HepG2 (cell line): ENCODE measurements around the gene FAM229B. TPM values are rescaled to one million over a fixed set of nuclear protein-coding genes. Genes with fewer than 3 reads are reported as not detected.

ENCODE experiments used
- ATAC-seq: fragments of 200-7000 bp; cut with Tn5 transposase; 3 replicates; pipeline ENCODE4 v1.9.1; 2020; ENCODE audit warnings: mild to moderate bottlenecking, moderate library complexity
- BruUV-seq: library from RNA; stranded (reverse); fragments of 400-500 nt; replicated peaks from 2 replicates; lab custom pipeline; 2021; lab: Mats Ljungman, UMichigan
- CTCF ChIA-PET: fragments of 300-600 bp; formaldehyde crosslinking; extraction: SDS; loops from one replicate; lab custom pipeline; 2021; ENCODE audit warnings: low total read pairs, inconsistent platforms, low intra/inter-chr PET ratio; lab: Yijun Ruan, JAX
- POLR2A ChIA-PET: fragments of 350-600 bp; sonication (Branson Sonifier 250); formaldehyde crosslinking; loops from one replicate; lab custom pipeline; 2020; ENCODE audit warnings: antibody characterized with exemption, inconsistent platforms; lab: Yijun Ruan, JAX
- DNase-seq: peaks from one replicate; pipeline ENCODE4 v3.0.0-alpha.2; 2015; ENCODE audit warnings: low spot score
- FAIRE-seq: peaks from 3 replicates; lab custom pipeline; 2011; peaks lifted over from hg19 to GRCh38; lab: Jason Lieb, UNC
- H2AFZ ChIP-seq: one replicate; pipeline ENCODE4 v1.6.1; 2011; ENCODE audit warnings: low read length, inconsistent platforms
- H3K27ac ChIP-seq: fragments of 300-600 bp; 3 replicates; pipeline ENCODE4 v1.8.0; 2011; ENCODE audit warnings: mixed run types, mild to moderate bottlenecking, mixed read lengths, low read length, inconsistent platforms; ENCODE audit not compliant: insufficient read depth; ENCODE audit errors: extremely low read length
- H3K27me3 ChIP-seq, 2 experiments: fragments of 200-600 bp in 1 of 2; 2 replicates in 1 of 2; 3 replicates in 1 of 2; pipeline versions ENCODE4 v1.6.0 to v1.8.0; 2011; ENCODE audit warnings: low read length in 2 of 2, mild to moderate bottlenecking in 2 of 2, moderate library complexity in 2 of 2, inconsistent platforms in 1 of 2; ENCODE audit not compliant: insufficient read depth in 2 of 2, control insufficient read depth in 1 of 2
- H3K36me3 ChIP-seq, 2 experiments: fragments of 200-600 bp in 1 of 2; replicated peaks in 1 of 2; 2 replicates in 1 of 2; 3 replicates in 1 of 2; pipeline versions ENCODE4 v1.5.1 to v1.8.0; 2011; ENCODE audit warnings: low read length in 2 of 2, inconsistent platforms in 1 of 2; ENCODE audit not compliant: insufficient read depth in 2 of 2, control insufficient read depth in 1 of 2
- H3K4me1 ChIP-seq: 2 replicates; pipeline ENCODE4 v1.5.1; 2012; ENCODE audit warnings: low read length, inconsistent platforms; ENCODE audit not compliant: insufficient read depth
- H3K4me2 ChIP-seq: 2 replicates; pipeline ENCODE4 v1.6.0; 2011; ENCODE audit warnings: low read depth, low read length, inconsistent platforms
- H3K4me3 ChIP-seq, 3 experiments: fragments of 200-600 bp in 1 of 3; sonication (generic), shearing (Covaris generic) in 1 of 3; replicated peaks in 1 of 3; 2 replicates each; pipeline ENCODE4 v1.5.1; 2011 to 2016; ENCODE audit warnings: low read length in 3 of 3, inconsistent platforms in 2 of 3, low read depth in 2 of 3, mild to moderate bottlenecking in 2 of 3, control low read depth in 1 of 3, mixed read lengths in 1 of 3; ENCODE audit not compliant: insufficient read depth in 1 of 3
- H3K79me2 ChIP-seq: one replicate; pipeline ENCODE4 v1.6.1; 2011; ENCODE audit warnings: low read length, inconsistent platforms; ENCODE audit not compliant: insufficient read depth
- H3K9ac ChIP-seq: 2 replicates; pipeline ENCODE4 v1.6.0; 2011; ENCODE audit warnings: mild to moderate bottlenecking, low read depth, low read length, inconsistent platforms; ENCODE audit not compliant: insufficient read depth
- H3K9me3 ChIP-seq: 2 replicates; pipeline ENCODE4 v1.5.1; 2012; ENCODE audit warnings: mild to moderate bottlenecking, low read length
- H4K20me1 ChIP-seq: 2 replicates; pipeline ENCODE4 v1.6.0; 2011; ENCODE audit warnings: inconsistent platforms, mild to moderate bottlenecking, low read length, moderate library complexity; ENCODE audit not compliant: insufficient read depth
- CREBL2 ChIP-seq: sonication (generic); formaldehyde crosslinking; IDR thresholded peaks from 2 replicates; pipeline ENCODE4 v1.8.1; 2023; ENCODE audit warnings: missing genetic modification reagents, mild to moderate bottlenecking, borderline replicate concordance
- FIP1L1 ChIP-seq: fragments of 200-400 bp; formaldehyde crosslinking; IDR thresholded peaks from 2 replicates; pipeline ENCODE4 v1.6.1; 2018; ENCODE audit warnings: low read depth, mild to moderate bottlenecking, low read length, moderate library complexity, borderline replicate concordance; ENCODE audit not compliant: insufficient read depth
- IKZF1 ChIP-seq: fragments of 450-650 bp; IDR thresholded peaks from 2 replicates; pipeline ENCODE4 v1.7.1; 2016
- MED8 ChIP-seq: sonication (generic); formaldehyde crosslinking; IDR thresholded peaks from 2 replicates; pipeline ENCODE4 v1.8.1; 2023; ENCODE audit warnings: mild to moderate bottlenecking, missing genetic modification reagents; ENCODE audit not compliant: insufficient replicate concordance
- RBM22 ChIP-seq: fragments of 200-400 bp; formaldehyde crosslinking; optimal IDR thresholded peaks from 2 replicates; pipeline ENCODE3; 2017; ENCODE audit warnings: mild to moderate bottlenecking, low read length, moderate library complexity
- RBM39 ChIP-seq: fragments of 200-400 bp; formaldehyde crosslinking; IDR thresholded peaks from one replicate; pipeline ENCODE4 v1.6.1; 2018; ENCODE audit warnings: antibody characterized with exemption, mild to moderate bottlenecking, low read depth, low read length; ENCODE audit not compliant: poor library complexity, severe bottlenecking
- ZNF230 ChIP-seq: sonication (generic); formaldehyde crosslinking; IDR thresholded peaks from 2 replicates; pipeline ENCODE4 v1.4.0; 2020; ENCODE audit warnings: mild to moderate bottlenecking, missing genetic modification reagents
- ZNF329 ChIP-seq: sonication (generic); formaldehyde crosslinking; IDR thresholded peaks from 2 replicates; pipeline ENCODE4 v1.9.0; 2021; ENCODE audit warnings: low read depth, mild to moderate bottlenecking, missing genetic modification reagents
- ZNF572 ChIP-seq: sonication (generic); formaldehyde crosslinking; IDR thresholded peaks from 2 replicates; pipeline ENCODE4 v1.5.1; 2020; ENCODE audit warnings: mild to moderate bottlenecking, missing genetic modification reagents
- ZNF775 ChIP-seq: sonication (generic); formaldehyde crosslinking; IDR thresholded peaks from 2 replicates; pipeline ENCODE4 v1.4.0; 2020; ENCODE audit warnings: missing genetic modification reagents, mild to moderate bottlenecking, moderate library complexity, borderline replicate concordance
- in situ Hi-C: cut with HindIII; loops from 2 replicates; pipeline ENCODE4 v1.10.0; 2017; ENCODE audit warnings: low pct_unique_long_range_greater_than_20kb; ENCODE audit not compliant: extremely low pct_ligation_motif_present
- intact Hi-C: fragments of 100-400 bp; cut with micrococcal nuclease; formaldehyde crosslinking; loops from one replicate; pipeline ENCODE4 v1.10.0; 2022; ENCODE audit not compliant: unreplicated experiment
- polyA plus RNA-seq, 8 experiments: library from polyadenylated mRNA; depleted of rRNA in 3 of 8; stranded (reverse) in 7 of 8; unstranded in 1 of 8; fragments of >200 nt; fragmentation: Illumina TruSeq in 4 of 8; extraction: Trizol in 4 of 8; gene quantifications; 2 replicates each; pipeline versions ENCODE4 v1.2.1 to v1.2.3, GENCODE V29; 2011 to 2016; ENCODE audit warnings: low read depth in 4 of 8, missing spikeins in 1 of 8, mixed read lengths in 1 of 8; ENCODE audit not compliant: insufficient read depth in 1 of 8
- total RNA-seq, 5 experiments: library from RNA; depleted of rRNA; stranded (reverse); fragments of >200 nt; fragmentation: Illumina TruSeq; extraction: Trizol; gene quantifications; 2 replicates each; pipeline ENCODE4 v1.2.3, GENCODE V29; 2016; ENCODE audit warnings: low read depth in 1 of 5

The FAM229B gene
- total and polyA plus RNA-seq, 2 of the 13 experiments (the other 11 are each of a cell fraction or from before 2014, with no cell fraction given) = 11.3 to 19.5 TPM

- TF ChIP-seq ZNF329 (CRISPR knock-in tag) (no peak), ZNF230 (CRISPR knock-in tag) (no peak), RBM39 (no peak), ZNF572 (CRISPR knock-in tag) (no peak), RBM22 (no peak), ZNF775 (CRISPR knock-in tag) (no peak), MED8 (CRISPR knock-in tag) (no peak), FIP1L1 (no peak), CREBL2 (CRISPR knock-in tag) (no peak), IKZF1 (no peak)
- ATAC-seq (no peak), DNase-seq (no peak), FAIRE-seq (no peak)
- Histone ChIP-seq H2AFZ (no peak overlapping the region), H3K4me3 (no peak overlapping the region), H3K79me2 (no peaks in the 10 kb centered on the region), H4K20me1 (no peaks in the 10 kb centered on the region), H3K27ac (no peak overlapping the region), H3K9me3 (no peaks in the 10 kb centered on the region), H3K27me3 (no peaks in the 10 kb centered on the region; a peak in 1 of 5 replicates), H3K36me3 (no peaks in the 10 kb centered on the region), H3K9ac (no peak overlapping the region), H3K4me1 (no peaks in the 10 kb centered on the region), H3K4me2 (no peak overlapping the region)
- ChIA-PET POLR2A (no interaction called here), CTCF (no interaction called here)
- in situ Hi-C loops = no loop called here
- intact Hi-C loops = no loop called here
- BruUV-seq = no TSS peak
Measured at GRCh38 chr6:112113918-112114317, 26.5 kb downstream of the FAM229B start.
